Activated B cell treated with CpG ODN at 0.5 μM for 24 hours (primary cell): ENCODE measurements around the gene ABHD12. TPM values are rescaled to one million over a fixed set of nuclear protein-coding genes. Genes with fewer than 3 reads are reported as not detected.

Source experiments
- ATAC-seq: fragments of 200-7000 bp; cut with Tn5 transposase; one replicate; pipeline ENCODE4 v1.10.0; 2021; ENCODE audit warnings: low read depth, mild to moderate bottlenecking, moderate library complexity
- CTCF ChIA-PET: fragments of 350-600 bp; sonication (Branson Sonifier 250); formaldehyde crosslinking; loops from one replicate; lab custom pipeline; 2021; ENCODE audit warnings: antibody characterized with exemption; lab: Charles Lee
- POLR2A ChIA-PET: fragments of 350-600 bp; sonication (Branson Sonifier 250); formaldehyde crosslinking; loops from one replicate; lab custom pipeline; 2021; ENCODE audit warnings: antibody characterized with exemption; lab: Charles Lee
- DNase-seq: peaks from one replicate; pipeline ENCODE4 v3.0.0; 2022
- H3K27ac Mint-ChIP-seq: one replicate; pipeline ENCODE4 v1.8.0; 2020; ENCODE audit warnings: mixed read lengths
- H3K27me3 Mint-ChIP-seq: one replicate; pipeline ENCODE4 v1.8.0; 2021; ENCODE audit warnings: mixed read lengths
- H3K36me3 Mint-ChIP-seq: one replicate; pipeline ENCODE4 v1.8.0; 2021; ENCODE audit warnings: low read depth, mixed read lengths
- H3K4me1 Mint-ChIP-seq: one replicate; pipeline ENCODE4 v1.8.0; 2021; ENCODE audit warnings: mixed read lengths
- H3K4me3 Mint-ChIP-seq: one replicate; pipeline ENCODE4 v1.8.0; 2020; ENCODE audit warnings: mild to moderate bottlenecking, mixed read lengths
- H3K9me3 Mint-ChIP-seq: one replicate; pipeline ENCODE4 v1.8.0; 2020; ENCODE audit warnings: mixed read lengths
- CTCF ChIP-seq: fragments of 200-600 bp; IDR thresholded peaks from one replicate; pipeline ENCODE4 v1.8.0; 2022; ENCODE audit warnings: antibody characterized with exemption, mild to moderate bottlenecking
- intact Hi-C: fragments of 100-400 bp; cut with micrococcal nuclease; formaldehyde crosslinking; loops from one replicate; pipeline ENCODE4 v1.15.1; 2024
- total RNA-seq: library from RNA; stranded (reverse); gene quantifications from 2 replicates; pipeline ENCODE4 v1.2.3, GENCODE V29; 2022

The ABHD12 gene
- total RNA-seq, 1 donor from 2014 or later, result 16.3 TPM

DNA sequence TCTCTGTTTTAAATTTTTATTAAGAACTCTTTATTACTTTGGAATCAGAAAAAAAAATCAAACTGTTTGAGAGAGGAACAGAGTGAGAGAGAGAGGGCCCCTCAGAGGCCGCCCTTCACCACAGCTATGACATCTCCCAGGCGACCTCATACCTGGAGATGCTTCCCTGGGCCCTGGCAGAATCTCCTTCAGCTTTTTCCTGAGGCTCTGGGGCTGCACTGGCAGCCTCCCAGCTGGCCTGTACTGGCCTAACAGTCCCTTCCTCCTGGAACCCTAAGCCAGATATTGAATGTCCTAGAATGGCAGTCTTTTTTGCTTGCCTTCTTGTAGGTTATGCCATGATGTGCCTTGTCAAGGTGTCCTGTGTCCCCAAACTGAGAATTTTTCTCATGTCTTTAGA, 13.7 kb downstream of the ABHD12 start:
- ATAC-seq (no peak), DNase-seq (no peak)
- no peaks in the 10 kb centered on the region for H3K9me3 Mint-ChIP-seq
- TF ChIP-seq CTCF, result no peak
- no peak overlapping the region for H3K27ac Mint-ChIP-seq
- CTCF ChIA-PET, result no interaction called here
- intact Hi-C loops, result no loop called here
- H3K4me1 Mint-ChIP-seq, result peaks cover 8% of the 10 kb centered on the region
- POLR2A ChIA-PET, result no interaction called here
- H3K4me3 Mint-ChIP-seq, result no peak overlapping the region
- peaks cover 2% of the 10 kb centered on the region for H3K36me3 Mint-ChIP-seq
- H3K27me3 Mint-ChIP-seq, result no peaks in the 10 kb centered on the region

- Mint-ChIP-seq H3K9me3 (no peaks in the 10 kb centered on the region), H3K27ac (no peak overlapping the region), H3K4me3 (no peak overlapping the region), H3K4me1 (peaks cover 11% of the 10 kb centered on the region), H3K36me3 (peaks cover 2% of the 10 kb centered on the region), H3K27me3 (no peaks in the 10 kb centered on the region)
- ATAC-seq (no peak), DNase-seq (no peak)
- CTCF ChIA-PET, result no interaction called here
- intact Hi-C loops, result no loop called here
- POLR2A ChIA-PET, result no interaction called here
- TF ChIP-seq CTCF, result no peak
These were observed 14.4 kb downstream of the ABHD12 start for GRCh38 chr20:25376236-25376635.

DNA sequence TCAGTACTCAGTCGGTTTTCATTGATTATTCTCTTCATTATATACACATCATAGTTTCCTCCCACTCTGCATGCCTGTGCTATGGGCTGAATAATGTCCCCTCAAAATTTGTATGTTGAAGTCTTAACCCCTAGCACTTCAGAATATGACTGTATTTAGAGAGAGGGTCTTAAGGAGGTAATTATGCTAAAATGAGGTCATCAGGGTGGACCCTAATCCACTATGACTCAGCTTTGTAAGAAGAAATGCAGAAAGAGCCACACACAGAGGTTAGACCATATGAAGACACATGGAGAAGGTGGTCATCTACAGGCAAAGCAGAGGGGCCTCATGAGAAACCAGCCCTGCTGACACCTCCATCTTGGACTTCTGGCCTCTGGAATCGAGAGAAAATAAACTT, 15.8 kb downstream of the ABHD12 start:
- no peak for TF ChIP-seq CTCF
- CTCF ChIA-PET, result no interaction called here
- POLR2A ChIA-PET, result no interaction called here

GRCh38 chr20:25372584-25373336, 17.9 kb downstream of the ABHD12 start:
- no peaks in the 10 kb centered on the region for H3K27me3 Mint-ChIP-seq
- TF ChIP-seq CTCF, result no peak
- no peak overlapping the region for H3K4me3 Mint-ChIP-seq
- DNase-seq, result no peak
- intact Hi-C loops, result no loop called here
- POLR2A ChIA-PET, result no interaction called here
- H3K36me3 Mint-ChIP-seq, result peaks cover 6% of the 10 kb centered on the region
- H3K9me3 Mint-ChIP-seq, result no peaks in the 10 kb centered on the region
- H3K27ac Mint-ChIP-seq, result no peak overlapping the region
- H3K4me1 Mint-ChIP-seq, result peaks cover 12% of the 10 kb centered on the region
- CTCF ChIA-PET, result no interaction called here
- ATAC-seq, result no peak

More for the DNA sequence above, 15.8 kb downstream of the ABHD12 start:
- H3K9me3 Mint-ChIP-seq, result no peaks in the 10 kb centered on the region
- DNase-seq (no peak), ATAC-seq (no peak)
- H3K36me3 Mint-ChIP-seq, result peaks cover 2% of the 10 kb centered on the region
- peaks cover 17% of the 10 kb centered on the region for H3K4me1 Mint-ChIP-seq
- intact Hi-C loops, result no loop called here
- H3K4me3 Mint-ChIP-seq, result no peak overlapping the region
- H3K27ac Mint-ChIP-seq, result no peak overlapping the region
- H3K27me3 Mint-ChIP-seq, result no peaks in the 10 kb centered on the region

- ChIA-PET POLR2A (no interaction called here), CTCF (no interaction called here)
- ATAC-seq, result no peak
- no peak for TF ChIP-seq CTCF
- Mint-ChIP-seq H3K4me3 (no peak overlapping the region), H3K9me3 (no peaks in the 10 kb centered on the region), H3K36me3 (peaks cover 6% of the 10 kb centered on the region), H3K27me3 (no peaks in the 10 kb centered on the region), H3K4me1 (peaks cover 11% of the 10 kb centered on the region), H3K27ac (no peak overlapping the region)
- intact Hi-C loops, result no loop called here
- no peak for DNase-seq
These were observed 20.7 kb downstream of the ABHD12 start for GRCh38 chr20:25369971-25370370.
